Measurements from ENCODE around the gene GSDME. TPM values are rescaled to one million over a fixed set of nuclear protein-coding genes. Genes with fewer than 3 reads are reported as not detected.

Gene GSDME
- total RNA-seq, 6 donors from 2014 or later = 3.8 to 41.9 (median 7.5) TPM

- no peak overlapping the region for H3K4me3 ChIP-seq
- ATAC-seq (ENCODE audit: low FRiP score in 2 of 2) (no peak), DNase-seq (no peak)
- no peaks in the 10 kb centered on the region for H3K9me3 ChIP-seq
- H3K36me3 ChIP-seq = no peaks in the 10 kb centered on the region
- H3K4me1 ChIP-seq = no peaks in the 10 kb centered on the region
- WGBS, 2 donors = 84 to 95% methylated on average over 3 of the region's 3 CpGs
- no peak overlapping the region for H3K27ac ChIP-seq
- TF ChIP-seq EP300 (IDR thresholded peaks at IDR 0.05) = no peak
- no peak for TF ChIP-seq CTCF (IDR thresholded peaks at IDR 0.05)
- TF ChIP-seq POLR2AphosphoS5 (IDR thresholded peaks at IDR 0.05) = no peak
- TF ChIP-seq POLR2A (IDR thresholded peaks at IDR 0.05) = no peak
- H3K27me3 ChIP-seq = no peaks in the 10 kb centered on the region
These were observed 37.0 kb downstream of the GSDME start for GRCh38 chr7:24720283-24720682.

- no peaks in the 10 kb centered on the region for H3K27me3 ChIP-seq
- DNase-seq (no peak), ATAC-seq (ENCODE audit: low FRiP score in 2 of 2) (no peak)
- no peak for TF ChIP-seq POLR2A (IDR thresholded peaks at IDR 0.05)
- TF ChIP-seq CTCF (IDR thresholded peaks at IDR 0.05) = no peak
- TF ChIP-seq POLR2AphosphoS5 (IDR thresholded peaks at IDR 0.05) = no peak
- TF ChIP-seq EP300 (IDR thresholded peaks at IDR 0.05) = no peak
- H3K4me1 ChIP-seq = no peaks in the 10 kb centered on the region
- H3K4me3 ChIP-seq = no peak overlapping the region
- H3K27ac ChIP-seq = no peak overlapping the region
- no peaks in the 10 kb centered on the region for H3K36me3 ChIP-seq
- 77 to 82% methylated on average over 12 to 13 of the region's 13 CpGs for WGBS, 2 donors
- H3K9me3 ChIP-seq = no peaks in the 10 kb centered on the region
These were observed 38.2 kb downstream of the GSDME start for GRCh38 chr7:24718977-24719491.

DNA sequence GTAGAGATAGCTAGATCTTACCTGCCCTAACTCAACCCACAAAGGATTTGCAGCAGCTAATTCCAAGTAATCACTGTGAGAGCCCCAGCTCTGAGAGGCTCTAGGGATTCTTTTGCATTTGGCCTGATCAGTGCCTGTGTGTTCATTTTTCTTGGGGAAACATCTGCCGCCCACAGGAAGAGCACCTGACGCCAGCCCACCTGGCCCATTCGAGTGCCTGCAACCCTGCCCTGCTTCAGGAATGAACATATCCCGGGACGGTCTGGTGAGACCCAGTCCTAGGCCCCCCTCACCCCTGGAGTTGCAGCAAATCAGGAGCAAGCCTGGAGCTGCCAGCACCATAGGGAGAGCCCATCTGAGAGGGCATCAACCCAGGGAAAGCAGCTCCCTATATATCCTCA is 38.8 kb downstream of the GSDME start:
- Histone ChIP-seq H3K4me3 (no peak overlapping the region), H3K9me3 (no peaks in the 10 kb centered on the region), H3K4me1 (no peaks in the 10 kb centered on the region), H3K36me3 (no peaks in the 10 kb centered on the region), H3K27ac (no peak overlapping the region), H3K27me3 (no peaks in the 10 kb centered on the region)
- no peak for DNase-seq
- ATAC-seq (ENCODE audit: low FRiP score in 2 of 2) = no peak
- WGBS, 2 donors = 78 to 94% methylated on average over 3 to 5 of the region's 5 CpGs
- TF ChIP-seq POLR2A (IDR thresholded peaks at IDR 0.05) (no peak), POLR2AphosphoS5 (IDR thresholded peaks at IDR 0.05) (no peak), EP300 (IDR thresholded peaks at IDR 0.05) (no peak), CTCF (IDR thresholded peaks at IDR 0.05) (no peak)

DNA sequence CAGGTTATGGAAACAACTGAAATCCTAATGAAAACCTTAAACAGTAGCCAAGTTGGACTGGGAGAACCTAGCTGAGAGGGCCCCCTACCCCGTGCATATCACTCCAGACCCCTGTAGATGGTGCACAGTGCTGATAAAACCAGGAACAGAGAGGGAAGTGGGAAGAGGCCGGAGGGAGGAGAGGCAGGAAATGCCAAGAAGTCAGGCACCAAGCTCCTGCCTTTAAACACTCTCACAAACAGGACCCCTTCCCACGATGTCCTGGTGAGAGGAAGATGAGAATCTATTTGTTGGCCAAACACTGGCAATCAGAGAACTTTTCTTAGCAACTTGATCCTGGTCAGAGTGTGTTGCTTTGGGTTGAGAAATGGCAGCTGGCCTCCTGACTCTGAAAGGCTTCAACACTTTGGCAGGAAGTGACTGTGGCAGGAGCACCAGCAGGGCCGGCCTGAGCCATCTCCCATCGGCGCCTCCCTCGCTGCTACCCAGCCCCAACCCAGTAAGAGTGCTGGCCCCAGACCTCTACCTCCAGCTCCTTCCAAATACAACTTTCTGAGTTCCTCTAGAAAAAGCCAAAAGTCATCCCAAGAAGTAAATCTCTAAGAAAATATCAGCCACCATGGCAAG is 39.5 kb downstream of the GSDME start:
- no peak overlapping the region for H3K27ac ChIP-seq
- DNase-seq (peak in 1 of 2 donors; percentile 46), ATAC-seq (ENCODE audit: low FRiP score in 2 of 2) (no peak)
- WGBS, 2 donors = 43 to 65% methylated on average over 7 of the region's 7 CpGs
- no peak for TF ChIP-seq POLR2A (IDR thresholded peaks at IDR 0.05)
- no peaks in the 10 kb centered on the region for H3K9me3 ChIP-seq
- H3K27me3 ChIP-seq = no peaks in the 10 kb centered on the region
- no peaks in the 10 kb centered on the region for H3K4me1 ChIP-seq
- no peaks in the 10 kb centered on the region for H3K36me3 ChIP-seq
- H3K4me3 ChIP-seq = no peak overlapping the region

DNA sequence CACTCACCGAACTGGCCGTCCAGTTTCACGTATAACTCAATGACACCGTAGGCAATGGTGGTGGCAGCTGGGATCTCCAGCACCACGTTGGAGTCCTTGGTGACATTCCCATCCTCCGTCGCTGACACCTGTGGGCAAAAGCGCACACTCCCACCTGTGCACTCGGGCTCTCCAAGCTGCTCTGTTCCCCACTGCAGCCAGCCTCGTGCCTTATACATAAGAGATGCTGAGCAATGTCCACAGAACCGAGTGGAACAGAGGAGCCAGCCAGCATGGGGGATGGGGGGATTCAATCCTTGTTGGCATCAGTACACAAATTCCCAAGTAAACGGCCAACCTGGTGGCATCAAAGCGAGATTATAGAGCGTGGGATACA is 40.0 kb downstream of the GSDME start:
- TF ChIP-seq POLR2AphosphoS5 (IDR thresholded peaks at IDR 0.05) (no peak), POLR2A (IDR thresholded peaks at IDR 0.05) (no peak), EP300 (IDR thresholded peaks at IDR 0.05) (no peak), CTCF (IDR thresholded peaks at IDR 0.05) (no peak)
- no peak for ATAC-seq (ENCODE audit: low FRiP score in 2 of 2)
- Histone ChIP-seq H3K4me1 (no peaks in the 10 kb centered on the region), H3K4me3 (no peak overlapping the region), H3K36me3 (no peaks in the 10 kb centered on the region), H3K9me3 (no peaks in the 10 kb centered on the region), H3K27ac (no peak overlapping the region), H3K27me3 (no peaks in the 10 kb centered on the region)
- WGBS, 2 donors = 88 to 92% methylated on average over 14 of the region's 14 CpGs
- no peak for DNase-seq

Measured in upper lobe of left lung (tissue), 6 donors.